ENCODE measurements around the gene LXN.

LXN gene

DNA sequence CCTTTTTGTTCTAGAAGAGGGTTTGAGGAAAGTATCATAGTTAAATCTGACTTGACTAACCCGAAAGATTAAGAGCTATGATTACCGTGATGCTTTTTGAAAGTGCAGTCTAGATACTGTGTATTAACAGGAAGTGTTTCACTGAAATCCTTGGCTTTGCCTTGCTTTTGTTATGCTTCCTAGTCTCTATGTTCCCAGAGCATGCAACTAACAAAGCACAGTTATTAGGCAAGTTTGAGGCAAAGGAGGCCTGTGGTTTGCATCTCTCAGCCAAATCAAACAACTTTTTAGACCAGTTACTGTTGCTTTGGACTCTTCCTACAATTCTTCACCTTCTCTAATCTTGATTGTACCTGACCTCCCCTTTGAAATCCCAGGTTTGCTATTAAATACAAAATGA is 3.9 kb downstream of the LXN start:
- DNase-seq (ENCODE audit: low spot score): no peak

DNA sequence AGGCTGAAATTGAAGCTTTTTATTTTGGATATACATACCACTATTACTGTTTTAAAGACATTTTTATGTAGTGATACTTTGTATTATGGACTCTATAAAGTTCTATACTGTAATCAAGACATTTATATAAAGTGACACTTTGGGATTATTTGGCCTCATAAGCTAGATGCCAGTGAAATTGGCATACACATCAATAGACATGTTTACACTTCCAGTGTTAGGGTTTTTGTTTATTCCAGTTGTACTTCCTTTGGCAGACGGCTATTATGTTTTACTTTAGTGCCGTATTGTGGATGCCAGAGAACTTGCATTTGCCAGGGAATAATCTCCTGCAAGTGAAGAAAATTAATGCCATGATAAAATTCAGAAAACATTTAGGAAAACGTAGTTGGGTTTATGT is 6.0 kb downstream of the LXN start:
- DNase-seq (ENCODE audit: low spot score): no peak

DNA sequence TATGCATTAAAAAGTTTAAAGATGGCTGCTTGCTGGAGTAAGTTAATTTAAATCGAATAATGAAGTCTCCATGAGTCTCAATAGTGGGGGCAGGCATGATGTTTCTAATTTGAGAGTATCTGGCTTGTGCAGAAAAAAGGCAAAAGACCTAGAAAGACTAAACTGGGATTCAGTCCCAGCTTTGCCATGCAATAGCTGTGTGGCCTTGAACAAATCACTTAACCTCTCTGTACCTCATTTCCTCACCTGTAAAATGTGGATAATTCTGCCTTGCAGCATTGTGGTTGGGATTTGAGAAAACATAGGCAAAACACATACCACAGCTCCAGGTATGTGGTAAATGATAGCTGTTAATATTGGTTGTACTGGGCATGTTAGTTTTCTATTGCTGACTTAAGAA is 8.6 kb downstream of the LXN start:
- no peak for DNase-seq (ENCODE audit: low spot score)

GRCh38 chr3:158663246-158663645 is 9.2 kb downstream of the LXN start:
- no peak for DNase-seq (ENCODE audit: low spot score)

GRCh38 chr3:158660711-158661110 is 11.7 kb downstream of the LXN start:
- DNase-seq (ENCODE audit: low spot score): no peak

- DNase-seq (ENCODE audit: low spot score): peak; percentile 48
Measured at GRCh38 chr3:158659454-158660237, 12.8 kb downstream of the LXN start.

- DNase-seq (ENCODE audit: low spot score): no peak
Measured at GRCh38 chr3:158658889-158659288, 13.6 kb downstream of the LXN start.

GRCh38 chr3:158652463-158652862 is 20.0 kb downstream of the LXN start:
- no peak for DNase-seq (ENCODE audit: low spot score)

DNA sequence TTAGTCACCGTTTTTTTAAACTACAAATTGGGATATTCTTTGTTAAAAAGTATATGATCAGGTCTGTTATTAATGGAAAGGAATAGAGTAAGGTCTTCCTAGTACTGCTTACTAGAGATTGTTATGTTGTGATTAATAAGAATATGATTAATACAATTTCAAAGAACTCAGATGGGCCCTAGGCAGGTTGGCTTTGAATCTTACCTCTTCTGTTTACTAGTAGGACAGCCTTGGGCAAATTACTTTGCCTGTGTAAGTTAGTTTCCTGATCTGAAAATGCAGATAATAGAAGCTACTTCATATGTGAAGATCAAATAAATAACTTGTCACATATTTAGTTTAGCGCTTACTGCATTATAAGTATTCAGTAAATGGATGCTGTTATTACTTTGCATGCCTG is 21.3 kb downstream of the LXN start:
- no peak for DNase-seq (ENCODE audit: low spot score)

- no peak for DNase-seq (ENCODE audit: low spot score)
Measured at GRCh38 chr3:158649791-158650190, 22.7 kb downstream of the LXN start.

GRCh38 chr3:158644345-158644908 is 28.0 kb downstream of the LXN start, which contains the start of gene GFM1:
Gene GFM1 (plus strand): TSS chr3:158644527. CDS start chr3:158644635, 108 bp downstream.
- DNase-seq (ENCODE audit: low spot score): peak; percentile 89

DNA sequence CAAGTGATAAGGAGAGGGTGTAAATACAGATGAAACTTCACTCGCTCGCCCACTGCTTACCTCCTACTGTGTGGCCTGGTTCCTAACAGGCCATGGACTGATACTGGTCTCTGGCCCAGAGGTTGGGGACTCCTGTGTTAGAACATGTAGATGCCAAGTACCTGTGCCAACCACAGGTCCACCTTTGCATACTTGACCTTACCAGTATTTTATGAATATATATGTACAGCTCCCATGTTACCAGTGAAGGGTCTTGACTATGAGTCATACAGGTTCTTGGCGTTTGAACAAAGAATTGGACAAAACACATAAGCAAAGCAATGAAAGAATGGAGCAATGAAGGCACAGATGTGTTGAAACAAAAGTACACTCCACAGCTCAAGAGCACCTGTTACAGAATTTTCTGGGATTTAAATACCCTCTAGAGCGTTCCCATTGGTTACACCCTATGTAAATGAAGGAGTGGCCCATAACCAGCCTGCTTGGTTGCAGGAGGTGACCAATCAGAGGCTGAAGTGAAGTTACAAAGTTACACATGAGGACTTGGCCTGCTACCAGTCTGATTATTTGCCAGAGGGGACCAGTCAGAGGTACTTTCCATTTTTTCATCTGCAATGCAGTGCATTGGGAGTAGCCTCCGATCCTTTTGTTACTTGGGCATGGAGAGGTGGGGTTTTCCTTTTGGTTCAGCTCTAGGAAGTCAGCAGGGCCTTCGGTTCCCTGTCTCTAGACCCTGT is 29.8 kb downstream of the LXN start:
- DNase-seq (ENCODE audit: low spot score): no peak

DNA sequence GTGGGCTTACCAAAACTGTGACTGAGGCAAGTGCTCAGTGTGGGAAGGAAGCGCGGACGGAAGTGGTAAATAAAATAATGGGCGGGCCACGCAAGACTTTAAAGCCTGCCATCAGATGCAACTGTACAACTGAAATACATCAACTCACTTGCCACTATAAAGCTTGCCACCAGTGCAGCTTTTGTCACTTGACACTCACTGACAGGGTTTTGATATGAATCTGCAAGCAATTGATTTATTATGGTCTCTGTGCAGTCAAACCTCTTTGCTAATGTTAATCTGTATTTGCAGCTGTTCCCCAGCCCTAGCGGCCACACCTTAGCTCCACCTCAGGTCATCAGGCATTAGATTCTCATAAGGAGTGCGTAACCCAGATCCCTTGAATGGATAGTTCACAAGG is 30.4 kb downstream of the LXN start:
- no peak for DNase-seq (ENCODE audit: low spot score)

DNA sequence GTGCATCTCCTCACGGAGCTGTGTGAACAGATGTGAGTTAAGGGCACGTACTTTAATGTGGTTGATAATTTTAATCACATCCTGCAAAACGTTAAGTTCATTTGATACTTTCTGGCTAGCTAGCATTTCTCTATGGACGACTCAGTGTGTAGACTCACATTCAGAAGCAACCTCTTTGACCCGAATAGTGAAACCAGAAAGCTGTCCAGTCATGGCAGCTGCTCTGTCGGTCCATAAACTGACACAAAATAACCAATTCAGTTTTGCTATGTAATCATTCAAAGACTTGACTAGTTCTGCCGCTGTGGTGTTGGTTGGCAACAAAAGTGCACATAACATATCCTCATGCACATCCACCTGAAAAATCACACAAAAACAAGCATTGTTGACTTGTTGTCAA is 31.8 kb downstream of the LXN start:
- no peak for DNase-seq (ENCODE audit: low spot score)

DNA sequence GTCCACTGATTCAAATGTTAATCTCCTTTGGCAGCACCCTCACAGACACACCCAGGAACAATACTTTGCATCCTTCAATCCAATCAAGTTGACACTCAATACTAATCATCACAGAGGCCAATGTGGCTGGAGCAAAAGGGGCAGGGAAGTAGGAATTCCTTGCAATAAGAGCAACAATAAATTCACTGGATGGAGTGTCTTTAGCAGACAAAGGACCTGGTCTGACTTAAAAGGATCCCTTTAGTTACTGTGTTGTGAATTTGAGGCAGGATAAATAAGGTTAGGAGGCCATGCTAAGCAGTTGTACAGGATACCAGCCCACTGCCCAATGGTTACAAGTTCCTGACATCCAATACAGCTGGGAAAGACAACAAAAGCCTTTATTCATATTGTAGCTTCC is 40.5 kb downstream of the LXN start:
- DNase-seq (ENCODE audit: low spot score): no peak

- DNase-seq (ENCODE audit: low spot score): no peak
Measured at GRCh38 chr3:158625881-158626280, 46.6 kb downstream of the LXN start.

DNA sequence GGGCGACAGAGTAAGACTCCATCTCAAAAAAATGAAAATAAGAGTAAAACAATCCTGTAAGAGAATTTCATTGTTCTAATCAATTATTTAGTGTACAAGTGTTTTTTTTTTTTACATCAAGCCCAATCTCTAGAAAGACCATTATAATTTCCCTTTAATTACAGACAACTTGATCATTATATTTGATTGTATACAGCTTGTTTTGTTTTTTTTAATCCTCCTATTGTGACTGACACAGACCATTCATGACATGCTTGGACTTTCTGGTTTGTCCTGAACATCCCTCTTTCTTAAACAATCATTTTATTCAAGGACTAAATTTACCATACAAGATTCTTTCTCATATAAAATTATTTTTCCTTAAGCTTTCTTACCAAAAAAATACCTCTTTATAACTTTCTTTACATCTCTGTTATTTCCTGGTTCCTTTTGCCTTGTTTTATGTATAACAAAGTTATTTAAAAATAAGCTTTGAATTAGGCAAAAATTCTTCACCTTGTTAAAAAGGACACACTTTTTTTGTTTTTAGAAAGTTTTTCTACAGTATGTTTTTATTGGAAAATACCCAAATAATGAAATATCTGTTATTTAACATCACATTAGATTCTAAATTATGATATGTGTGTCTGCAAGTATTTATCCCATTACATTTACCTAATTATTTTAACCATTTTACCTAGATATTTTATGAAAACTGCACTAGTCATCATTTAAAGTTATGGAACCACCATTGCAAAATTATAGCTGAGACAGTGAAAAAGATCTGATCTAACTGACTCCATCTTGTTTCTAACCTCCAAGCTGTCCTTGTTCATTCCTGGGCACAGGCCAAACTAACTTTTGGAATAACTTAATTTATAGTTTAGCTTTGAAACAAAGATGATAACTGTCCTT is 54.2 kb downstream of the LXN start:
- no peak for DNase-seq (ENCODE audit: low spot score)
